ENCODE results near the gene HSPA9. TPM values are rescaled to one million over a fixed set of nuclear protein-coding genes. Genes with fewer than 3 reads are reported as not detected.

Gene HSPA9
- total RNA-seq, 1 experiment from 2014 or later, result 424 TPM

GRCh38 chr5:138580777-138581176, 5.6 kb upstream of the HSPA9 start:
- in situ Hi-C loops (cut with HindIII; ENCODE audit: low pct_unique_long_range_greater_than_20kb, low sequenced_read_pairs), result no loop called here
- BruUV-seq (replicated peaks), result no TSS peak
- no peak for TF ChIP-seq REST (IDR thresholded peaks at IDR 0.05; ENCODE audit: insufficient read depth in 1 of 2, low read depth in 2 of 2, low read length in 1 of 2)
- no peak for TF ChIP-seq SIN3A (IDR thresholded peaks at IDR 0.05; ENCODE audit: borderline replicate concordance, insufficient read depth, low read depth, low read length)
- TF ChIP-seq TCF7L2 (IDR thresholded peaks at IDR 0.05; ENCODE audit: low read depth, low read length), result no peak
- TF ChIP-seq, protein P1, sequence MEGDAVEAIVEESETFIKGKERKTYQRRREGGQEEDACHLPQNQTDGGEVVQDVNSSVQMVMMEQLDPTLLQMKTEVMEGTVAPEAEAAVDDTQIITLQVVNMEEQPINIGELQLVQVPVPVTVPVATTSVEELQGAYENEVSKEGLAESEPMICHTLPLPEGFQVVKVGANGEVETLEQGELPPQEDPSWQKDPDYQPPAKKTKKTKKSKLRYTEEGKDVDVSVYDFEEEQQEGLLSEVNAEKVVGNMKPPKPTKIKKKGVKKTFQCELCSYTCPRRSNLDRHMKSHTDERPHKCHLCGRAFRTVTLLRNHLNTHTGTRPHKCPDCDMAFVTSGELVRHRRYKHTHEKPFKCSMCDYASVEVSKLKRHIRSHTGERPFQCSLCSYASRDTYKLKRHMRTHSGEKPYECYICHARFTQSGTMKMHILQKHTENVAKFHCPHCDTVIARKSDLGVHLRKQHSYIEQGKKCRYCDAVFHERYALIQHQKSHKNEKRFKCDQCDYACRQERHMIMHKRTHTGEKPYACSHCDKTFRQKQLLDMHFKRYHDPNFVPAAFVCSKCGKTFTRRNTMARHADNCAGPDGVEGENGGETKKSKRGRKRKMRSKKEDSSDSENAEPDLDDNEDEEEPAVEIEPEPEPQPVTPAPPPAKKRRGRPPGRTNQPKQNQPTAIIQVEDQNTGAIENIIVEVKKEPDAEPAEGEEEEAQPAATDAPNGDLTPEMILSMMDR (IDR thresholded peaks at IDR 0.05), result no peak
- no peak for TF ChIP-seq POLR2AphosphoS5 (IDR thresholded peaks at IDR 0.05; ENCODE audit: low read depth, low read length)
- no peaks in the 10 kb centered on the region for H3K36me3 ChIP-seq (ENCODE audit: control insufficient read depth, insufficient read depth, low read length)
- intact Hi-C loops (cut with micrococcal nuclease; ENCODE audit: unreplicated experiment), result no loop called here
- POLR2A ChIA-PET, result interaction anchor here (0.7 kb wide), 1 partner anchor 172 kb away, joined by 3 read pairs; no protein-coding TSS in a partner anchor
- CTCF ChIA-PET, result interaction anchor here (0.5 kb wide), 1 partner anchor 678 kb away, joined by 5 read pairs; no protein-coding TSS in a partner anchor
- H3K4me1 ChIP-seq (ENCODE audit: control insufficient read depth, insufficient read depth, low read length), result peaks cover 5% of the 10 kb centered on the region; the same call in 1 of the 2 replicates
- H3K27ac ChIP-seq (ENCODE audit: low read length), result no peak overlapping the region
- no peak for ATAC-seq
- no peaks in the 10 kb centered on the region for H3K27me3 ChIP-seq (ENCODE audit: control insufficient read depth, insufficient read depth, low read length)
- no peak for DNase-seq (ENCODE audit: low read depth, low spot score)
- H3K4me3 ChIP-seq (ENCODE audit: low read depth in 2 of 2, low read length in 2 of 2), result no peak overlapping the region
- H3K9me3 ChIP-seq (ENCODE audit: control insufficient read depth, insufficient read depth, low read depth, low read length), result no peaks in the 10 kb centered on the region

DNA sequence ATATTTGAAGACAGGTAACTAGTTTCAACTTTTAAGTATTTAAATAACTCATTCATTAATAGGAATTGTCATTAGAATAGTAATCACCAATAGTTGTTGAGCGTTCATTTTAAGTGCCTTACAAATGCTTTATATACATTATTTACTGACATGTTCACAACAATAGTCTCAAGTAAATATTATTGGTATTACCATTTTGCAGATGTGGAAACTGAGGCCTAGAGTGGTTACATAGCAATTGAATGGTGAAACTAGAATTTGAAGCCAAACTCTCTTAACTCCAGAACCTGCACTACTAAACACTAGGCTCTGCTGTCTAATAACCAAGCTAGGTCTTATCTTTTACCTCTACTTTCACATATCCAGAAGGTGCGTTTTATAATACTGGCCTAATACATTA, 4.8 kb upstream of the HSPA9 start:
- no peak for ATAC-seq
- DNase-seq (ENCODE audit: low read depth, low spot score), result no peak
- intact Hi-C loops (cut with micrococcal nuclease; ENCODE audit: unreplicated experiment) (no loop called here), in situ Hi-C loops (cut with HindIII; ENCODE audit: low pct_unique_long_range_greater_than_20kb, low sequenced_read_pairs) (no loop called here)
- Histone ChIP-seq H3K4me3 (ENCODE audit: low read depth in 2 of 2, low read length in 2 of 2) (no peak overlapping the region), H3K4me1 (ENCODE audit: control insufficient read depth, insufficient read depth, low read length) (peaks cover 5% of the 10 kb centered on the region; the same call in 1 of the 2 replicates), H3K36me3 (ENCODE audit: control insufficient read depth, insufficient read depth, low read length) (peaks cover 2% of the 10 kb centered on the region; the same call in 1 of the 2 replicates), H3K27me3 (ENCODE audit: control insufficient read depth, insufficient read depth, low read length) (no peaks in the 10 kb centered on the region), H3K27ac (ENCODE audit: low read length) (no peak overlapping the region), H3K9me3 (ENCODE audit: control insufficient read depth, insufficient read depth, low read depth, low read length) (no peaks in the 10 kb centered on the region)
- no TSS peak for BruUV-seq (replicated peaks)
- no peak for TF ChIP-seq SIN3A (IDR thresholded peaks at IDR 0.05; ENCODE audit: borderline replicate concordance, insufficient read depth, low read depth, low read length)
- TF ChIP-seq REST (IDR thresholded peaks at IDR 0.05; ENCODE audit: insufficient read depth in 1 of 2, low read depth in 2 of 2, low read length in 1 of 2), result no peak
- TF ChIP-seq TCF7L2 (IDR thresholded peaks at IDR 0.05; ENCODE audit: low read depth, low read length), result no peak
- no peak for TF ChIP-seq POLR2AphosphoS5 (IDR thresholded peaks at IDR 0.05; ENCODE audit: low read depth, low read length)
- TF ChIP-seq, protein P1 (IDR thresholded peaks at IDR 0.05), result no peak
- ChIA-PET POLR2A (no interaction called here), CTCF (interaction anchor here (0.7 to 0.8 kb wide), 2 partner anchors 681 to 693 kb away, joined by 3 read pairs; no protein-coding TSS in a partner anchor)
